H1 (cell line): Measurements from ENCODE around the gene C19orf38. TPM values are rescaled to one million over a fixed set of nuclear protein-coding genes. Genes with fewer than 3 reads are reported as not detected.

Source experiments
- CTCF ChIA-PET: fragments of 300-600 bp; sonication (Branson Sonifier 250); formaldehyde crosslinking; loops from one replicate; lab custom pipeline; 2021; ENCODE audit not compliant: partially characterized antibody; lab: Charles Lee
- POLR2A ChIA-PET: fragments of 300-600 bp; sonication (Branson Sonifier 250); formaldehyde crosslinking; loops from one replicate; lab custom pipeline; 2021; ENCODE audit warnings: inconsistent platforms; ENCODE audit not compliant: partially characterized antibody; lab: Charles Lee
- DNase-seq, 2 experiments: peaks; one replicate each; pipeline versions ENCODE4 v3.0.0 to v3.0.0-alpha.2; 2010 to 2022; ENCODE audit warnings: low spot score in 2 of 2, low read depth in 1 of 2, mixed read lengths in 1 of 2
- FAIRE-seq: peaks from 2 replicates; lab custom pipeline; 2011; peaks lifted over from hg19 to GRCh38; lab: Jason Lieb, UNC
- H2AFZ ChIP-seq: 2 replicates; pipeline ENCODE4 v1.8.1; 2012; ENCODE audit warnings: low read length, inconsistent platforms
- H2AK5ac ChIP-seq: 2 replicates; pipeline ENCODE4 v1.6.1; 2013; ENCODE audit warnings: low read depth, low read length
- H2BK120ac ChIP-seq: replicated peaks from 2 replicates; pipeline ENCODE3; 2013; ENCODE audit warnings: low read depth, low read length, inconsistent platforms
- H2BK12ac ChIP-seq: 2 replicates; pipeline ENCODE4 v1.6.1; 2013; ENCODE audit warnings: low read depth, low read length
- H2BK15ac ChIP-seq: 2 replicates; pipeline ENCODE4 v1.6.1; 2013; ENCODE audit warnings: low read length
- H2BK20ac ChIP-seq: 2 replicates; pipeline ENCODE4 v1.6.1; 2013; ENCODE audit warnings: low read length
- H2BK5ac ChIP-seq: 2 replicates; pipeline ENCODE4 v1.6.1; 2013; ENCODE audit warnings: low read depth, low read length
- H3K14ac ChIP-seq: 2 replicates; pipeline ENCODE4 v1.6.1; 2013; ENCODE audit warnings: inconsistent platforms; ENCODE audit not compliant: insufficient read length
- H3K18ac ChIP-seq: 2 replicates; pipeline ENCODE4 v1.6.1; 2013; ENCODE audit warnings: low read length; ENCODE audit errors: extremely low read depth
- H3K23ac ChIP-seq: 2 replicates; pipeline ENCODE4 v1.6.1; 2013; ENCODE audit warnings: inconsistent platforms; ENCODE audit not compliant: insufficient read length
- H3K23me2 ChIP-seq: 2 replicates; pipeline ENCODE4 v1.6.1; 2013; ENCODE audit warnings: low read depth, low read length
- H3K27ac ChIP-seq: 2 replicates; pipeline ENCODE4 v1.6.1; 2011; ENCODE audit warnings: low read depth, low read length, inconsistent platforms
- H3K27me3 ChIP-seq, 4 experiments: replicated peaks in 1 of 4; 1 replicate in 1 of 4; 2 replicates in 3 of 4; pipeline versions ENCODE4 v1.6.1 to v1.8.1; 2011 to 2013; ENCODE audit warnings: low read length in 3 of 4, mild to moderate bottlenecking in 3 of 4, inconsistent platforms in 2 of 4, mixed read lengths in 2 of 4, moderate library complexity in 1 of 4; ENCODE audit not compliant: control insufficient read depth in 3 of 4, insufficient read depth in 3 of 4; ENCODE audit errors: extremely low read depth in 1 of 4
- H3K36me3 ChIP-seq, 4 experiments: 2 replicates each; pipeline versions ENCODE4 v1.6.1 to v1.8.1; 2011 to 2013; ENCODE audit warnings: mild to moderate bottlenecking in 4 of 4, low read length in 3 of 4, moderate library complexity in 2 of 4, control low read depth in 1 of 4, inconsistent platforms in 1 of 4; ENCODE audit not compliant: insufficient read depth in 4 of 4, control insufficient read depth in 2 of 4
- H3K4ac ChIP-seq: replicated peaks from 2 replicates; pipeline ENCODE3; 2013; ENCODE audit warnings: low read length, low read depth, mixed read lengths, inconsistent platforms; ENCODE audit not compliant: insufficient read length
- H3K4me1 ChIP-seq, 4 experiments: replicated peaks in 1 of 4; 1 replicate in 1 of 4; 2 replicates in 3 of 4; pipeline versions ENCODE4 v1.6.1 to v1.8.1; 2011 to 2013; ENCODE audit warnings: low read length in 3 of 4, inconsistent platforms in 2 of 4, mixed read lengths in 1 of 4; ENCODE audit not compliant: insufficient read depth in 4 of 4, control insufficient read depth in 3 of 4
- H3K4me2 ChIP-seq, 2 experiments: 2 replicates each; pipeline versions ENCODE4 v1.6.1 to v1.8.1; 2011 to 2013; ENCODE audit warnings: low read depth in 2 of 2, low read length in 2 of 2, control low read depth in 1 of 2, inconsistent platforms in 1 of 2, mild to moderate bottlenecking in 1 of 2; ENCODE audit not compliant: insufficient read depth in 1 of 2
- H3K4me3 ChIP-seq, 4 experiments: fragments of 200-600, 300-600 bp in 1 of 4; sonication (generic), shearing (Covaris generic), sonication (Bioruptor Twin) in 1 of 4; 2 replicates each; pipeline versions ENCODE4 v1.5.1 to v1.8.1; 2011 to 2016; ENCODE audit warnings: low read length in 4 of 4, low read depth in 3 of 4, control low read depth in 2 of 4, inconsistent platforms in 2 of 4, mild to moderate bottlenecking in 2 of 4, mixed read lengths in 1 of 4, moderate library complexity in 1 of 4; ENCODE audit not compliant: insufficient read depth in 2 of 4; ENCODE audit errors: extremely low read depth in 1 of 4
- H3K56ac ChIP-seq: replicated peaks from 2 replicates; pipeline ENCODE3; 2013; ENCODE audit warnings: low read depth, mild to moderate bottlenecking, mixed read lengths, low read length, inconsistent platforms; ENCODE audit not compliant: insufficient read length
- H3K79me1 ChIP-seq: 2 replicates; pipeline ENCODE4 v1.6.1; 2013; ENCODE audit warnings: low read depth, low read length, control low read depth
- H3K79me2 ChIP-seq, 2 experiments: 2 replicates each; pipeline versions ENCODE4 v1.6.1 to v1.8.1; 2012 to 2013; ENCODE audit warnings: low read length in 2 of 2, mild to moderate bottlenecking in 2 of 2, inconsistent platforms in 1 of 2; ENCODE audit not compliant: insufficient read depth in 2 of 2, control insufficient read depth in 1 of 2
- H3K9ac ChIP-seq, 4 experiments: replicated peaks in 1 of 4; 1 replicate in 1 of 4; 2 replicates in 3 of 4; pipeline versions ENCODE4 v1.6.1 to v1.8.1; 2011 to 2013; ENCODE audit warnings: low read depth in 3 of 4, low read length in 3 of 4, control low read depth in 2 of 4, mild to moderate bottlenecking in 2 of 4, moderate library complexity in 2 of 4, inconsistent platforms in 1 of 4; ENCODE audit errors: extremely low read depth in 1 of 4
- H3K9me3 ChIP-seq, 2 experiments: 2 replicates each; pipeline versions ENCODE4 v1.6.1 to v1.8.1; 2012 to 2013; ENCODE audit warnings: mild to moderate bottlenecking in 2 of 2, moderate library complexity in 2 of 2, control low read depth in 1 of 2, inconsistent platforms in 1 of 2, low read depth in 1 of 2, low read length in 1 of 2, mixed read lengths in 1 of 2; ENCODE audit not compliant: insufficient read depth in 2 of 2
- H4K20me1 ChIP-seq, 2 experiments: replicated peaks in 1 of 2; 2 replicates each; pipeline versions ENCODE3 to v1.8.1; 2011 to 2013; ENCODE audit warnings: inconsistent platforms in 2 of 2, low read length in 2 of 2, mild to moderate bottlenecking in 1 of 2; ENCODE audit not compliant: insufficient read depth in 2 of 2, control insufficient read depth in 1 of 2
- H4K5ac ChIP-seq: 2 replicates; pipeline ENCODE4 v1.6.1; 2013; ENCODE audit warnings: low read length, low read depth, mixed read lengths, inconsistent platforms; ENCODE audit not compliant: insufficient read length
- H4K8ac ChIP-seq: 2 replicates; pipeline ENCODE4 v1.8.0; 2013; ENCODE audit warnings: mild to moderate bottlenecking, moderate library complexity, low read length, inconsistent platforms; ENCODE audit not compliant: insufficient read depth; ENCODE audit errors: extremely low read depth
- H4K91ac ChIP-seq: replicated peaks from 2 replicates; pipeline ENCODE3; 2013; ENCODE audit warnings: low read length, mixed read lengths, inconsistent platforms; ENCODE audit not compliant: insufficient read length
- CBX8 ChIP-seq: fragments of 300-800, 300-1000 bp; sonication (generic); IDR thresholded peaks from 2 replicates; pipeline ENCODE4 v1.7.1; 2016; ENCODE audit warnings: low read depth, low read length, borderline replicate concordance
- JUN ChIP-seq: IDR thresholded peaks from 2 replicates; pipeline ENCODE4 v1.6.1; 2011; ENCODE audit warnings: low read depth, mild to moderate bottlenecking, improper control_type of control experiment, low read length
- JUND ChIP-seq: IDR thresholded peaks from 2 replicates; pipeline ENCODE4 v1.6.1; 2011; ENCODE audit warnings: mild to moderate bottlenecking, improper control_type of control experiment, low read length
- MAFK ChIP-seq: IDR thresholded peaks from 2 replicates; pipeline ENCODE4 v1.6.1; 2012; ENCODE audit warnings: low read depth, mild to moderate bottlenecking, improper control_type of control experiment, low read length
- POU5F1 ChIP-seq: IDR thresholded peaks from 2 replicates; pipeline ENCODE4 v1.6.1; 2011; ENCODE audit warnings: low read depth, mild to moderate bottlenecking, low read length, moderate library complexity
- SIRT6 ChIP-seq: IDR thresholded peaks from one replicate; pipeline ENCODE4 v1.7.1; 2012; ENCODE audit warnings: low read length, inconsistent platforms
- SIX5 ChIP-seq: IDR thresholded peaks from 2 replicates; pipeline ENCODE4 v1.6.1; 2011; ENCODE audit warnings: mild to moderate bottlenecking, low read depth, low read length
- SP4 ChIP-seq: IDR thresholded peaks from 2 replicates; pipeline ENCODE4 v1.6.1; 2012; ENCODE audit warnings: low read length, inconsistent platforms
- TAF1 ChIP-seq: IDR thresholded peaks from 2 replicates; pipeline ENCODE4 v1.6.1; 2011; ENCODE audit warnings: mild to moderate bottlenecking, low read depth, low read length
- TCF12 ChIP-seq: IDR thresholded peaks from 2 replicates; pipeline ENCODE4 v1.6.1; 2011; ENCODE audit warnings: low read depth, mild to moderate bottlenecking, low read length
- TEAD4 ChIP-seq: IDR thresholded peaks from 2 replicates; pipeline ENCODE4 v1.6.1; 2012; ENCODE audit warnings: low read depth, low read length, inconsistent platforms, mixed read lengths
- WGBS, 2 experiments: shearing (Covaris generic) in 1 of 2; methylation state at CpG; one replicate each; pipeline versions ENCODE4 v1.1.6 to v1.1.7; 2013 to 2015; ENCODE audit warnings: low lambda C conversion rate in 2 of 2, mixed read lengths in 2 of 2, inconsistent platforms in 1 of 2, low coverage in 1 of 2, missing lambda C conversion rate in 1 of 2; ENCODE audit not compliant: insufficient replicate concordance in 2 of 2, insufficient coverage in 1 of 2, insufficient read length in 1 of 2; ENCODE audit errors: extremely low coverage in 1 of 2, missing lambda C conversion rate in 1 of 2; 5-methylcytosine and 5-hydroxymethylcytosine counted together
- polyA plus RNA-seq, 7 experiments: library from polyadenylated mRNA; depleted of rRNA in 3 of 7; stranded (reverse) in 5 of 7; unstranded in 2 of 7; fragments of >200 nt in 5 of 7; fragments of 200-250 nt in 2 of 7; gene quantifications; 1 replicate in 5 of 7; 2 replicates in 1 of 7; 4 replicates in 1 of 7; pipeline versions ENCODE4 v1.2.1 to v1.2.3, GENCODE V29; 2011 to 2013; ENCODE audit warnings: missing spikeins in 2 of 7, mixed read lengths in 2 of 7
- total RNA-seq: library from RNA; stranded (reverse); fragmentation: NEBNext Ultra II Directional; extraction: Animal tissue kit (Norgen Biotek cat#: 25700); gene quantifications from 2 replicates; pipeline ENCODE4 v1.2.1, GENCODE V29; 2021
- TF ChIP-seq, protein P1 (sequence below): IDR thresholded peaks from 2 replicates; pipeline ENCODE4 v1.6.1; 2011; ENCODE audit warnings: low read depth, mild to moderate bottlenecking, low read length; ENCODE audit not compliant: insufficient read depth
- TF ChIP-seq, protein P2 (sequence below): IDR thresholded peaks from 2 replicates; pipeline ENCODE4 v1.6.1; 2012; ENCODE audit warnings: inconsistent platforms

C19orf38 gene
- total and polyA plus RNA-seq, 2 of the 8 experiments (the other 6 are each of a cell fraction or from before 2014, with no cell fraction given), result 0.53 TPM; not detected in 1

DNA sequence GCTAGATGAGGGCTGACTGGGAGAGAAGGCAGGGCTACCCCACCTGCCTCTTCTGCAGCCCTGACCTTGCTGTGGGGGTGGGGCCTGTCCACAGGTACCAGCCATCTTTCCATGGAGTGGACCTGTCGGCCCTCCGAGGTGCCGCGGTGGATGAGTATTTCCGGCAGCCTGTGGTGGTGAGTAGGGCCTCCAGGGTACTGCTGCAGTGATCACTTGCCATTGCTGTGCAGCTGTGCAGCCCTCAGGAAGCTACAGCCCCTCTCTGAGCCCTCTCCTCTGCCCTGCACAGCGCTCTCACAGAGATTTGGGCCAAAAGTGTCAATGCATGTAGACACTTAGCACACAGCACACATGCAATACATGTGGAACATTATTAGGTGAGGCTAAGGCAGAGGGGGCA is 68.4 kb downstream of the C19orf38 start:
- no peak overlapping the region for H2AFZ ChIP-seq
- 97% methylated on average over 6 of the region's 6 CpGs; no CpG with 5 or more reads in 1 of the 2 experiments for WGBS, 2 experiments
- no peak overlapping the region for H2BK12ac ChIP-seq
- no peak overlapping the region; a peak in 1 of 7 replicates for H3K9ac ChIP-seq
- H3K4me2 ChIP-seq, result no peak overlapping the region
- H3K14ac ChIP-seq, result no peak overlapping the region
- ChIA-PET CTCF (interaction anchor here (0.9 to 1.1 kb wide), 4 partner anchors 8 to 28 kb away, joined by 3 to 4 read pairs (median 4); no protein-coding TSS in a partner anchor), POLR2A (interaction anchor here (0.9 to 2.1 kb wide), 5 partner anchors 8 to 44 kb away, joined by 3 to 8 read pairs (median 4); no protein-coding TSS in a partner anchor)
- no peak overlapping the region for H2AK5ac ChIP-seq
- no peak overlapping the region for H3K56ac ChIP-seq
- peaks cover 2% of the 10 kb centered on the region for H3K79me1 ChIP-seq
- no peak overlapping the region for H4K5ac ChIP-seq
- no peak for DNase-seq
- no peaks in the 10 kb centered on the region; a peak in 2 of 7 replicates for H3K4me1 ChIP-seq
- TF ChIP-seq JUND, result no peak
- no peak for TF ChIP-seq MAFK
- no peak for TF ChIP-seq TCF12
- no peak for TF ChIP-seq SP4
- TF ChIP-seq, protein P1, sequence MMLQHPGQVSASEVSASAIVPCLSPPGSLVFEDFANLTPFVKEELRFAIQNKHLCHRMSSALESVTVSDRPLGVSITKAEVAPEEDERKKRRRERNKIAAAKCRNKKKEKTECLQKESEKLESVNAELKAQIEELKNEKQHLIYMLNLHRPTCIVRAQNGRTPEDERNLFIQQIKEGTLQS, result no peak
- no peak for TF ChIP-seq POU5F1
- TF ChIP-seq, protein P2, sequence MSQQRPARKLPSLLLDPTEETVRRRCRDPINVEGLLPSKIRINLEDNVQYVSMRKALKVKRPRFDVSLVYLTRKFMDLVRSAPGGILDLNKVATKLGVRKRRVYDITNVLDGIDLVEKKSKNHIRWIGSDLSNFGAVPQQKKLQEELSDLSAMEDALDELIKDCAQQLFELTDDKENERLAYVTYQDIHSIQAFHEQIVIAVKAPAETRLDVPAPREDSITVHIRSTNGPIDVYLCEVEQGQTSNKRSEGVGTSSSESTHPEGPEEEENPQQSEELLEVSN, result no peak
- no peak for TF ChIP-seq TEAD4
- no peak for TF ChIP-seq SIRT6
- TF ChIP-seq TAF1, result no peak
- TF ChIP-seq JUN, result no peak
- TF ChIP-seq CBX8, result no peak
- no peak for TF ChIP-seq SIX5
- no peak overlapping the region for H3K27ac ChIP-seq
- no peaks in the 10 kb centered on the region for H3K23me2 ChIP-seq
- H3K4me3 ChIP-seq, result no peak overlapping the region
- no peak overlapping the region for H2BK20ac ChIP-seq
- FAIRE-seq, result no peak
- H2BK15ac ChIP-seq, result no peak overlapping the region
- H4K8ac ChIP-seq, result no peak overlapping the region
- H3K4ac ChIP-seq, result no peak overlapping the region
- no peak overlapping the region for H3K23ac ChIP-seq
- no peaks in the 10 kb centered on the region for H3K79me2 ChIP-seq
- H3K18ac ChIP-seq, result no peak overlapping the region
- H4K91ac ChIP-seq, result no peak overlapping the region
- H3K36me3 ChIP-seq, result peaks cover 10 to 40% (median 28%) of the 10 kb centered on the region in 4 experiments; a peak in 7 of 8 replicates
- no peak overlapping the region for H2BK5ac ChIP-seq
- no peak overlapping the region for H2BK120ac ChIP-seq
- no peaks in the 10 kb centered on the region for H3K9me3 ChIP-seq
- H4K20me1 ChIP-seq, result peaks cover 3 to 13% of the 10 kb centered on the region in 2 experiments
- H3K27me3 ChIP-seq, result no peaks in the 10 kb centered on the region
